Stomach (tissue), 4 donors: ENCODE data around the gene CFAP299.

Experiments
- EP300 ChIP-seq: sonication (generic); formaldehyde crosslinking; IDR thresholded peaks from one replicate; pipeline ENCODE4 v1.6.1; 2017; ENCODE audit warnings: antibody characterized with exemption
- TF ChIP-seq, protein P1 (sequence below), 7 experiments: fragments of 450-650 bp in 4 of 7; fragments of 200-600 bp in 3 of 7; sonication (generic) in 3 of 7; IDR thresholded peaks; one replicate each; pipeline ENCODE4 v1.5.1; 2016 to 2019; ENCODE audit warnings: antibody characterized with exemption in 7 of 7, control low read depth in 2 of 7, mild to moderate bottlenecking in 1 of 7

DNA sequence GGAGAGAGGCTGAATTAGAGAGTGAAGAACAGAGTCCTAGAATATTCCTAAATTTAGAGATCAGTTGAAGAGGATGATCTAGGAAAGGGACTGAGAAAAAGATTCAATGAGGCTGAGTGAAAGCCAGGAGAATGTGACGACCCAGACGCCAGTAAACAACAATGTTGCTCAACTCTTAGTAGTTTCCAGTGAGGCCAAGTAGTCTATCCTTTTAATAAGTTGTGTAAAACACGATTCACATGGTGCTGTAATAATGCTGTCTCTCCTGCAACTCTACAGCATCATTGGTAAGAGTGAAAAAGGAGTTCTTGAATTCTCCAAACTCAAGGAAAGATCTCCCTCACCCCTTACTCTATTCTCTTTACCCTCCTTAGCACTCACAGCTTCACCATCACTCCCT is 140.3 kb downstream of the CFAP299 start:
- TF ChIP-seq, protein P1, sequence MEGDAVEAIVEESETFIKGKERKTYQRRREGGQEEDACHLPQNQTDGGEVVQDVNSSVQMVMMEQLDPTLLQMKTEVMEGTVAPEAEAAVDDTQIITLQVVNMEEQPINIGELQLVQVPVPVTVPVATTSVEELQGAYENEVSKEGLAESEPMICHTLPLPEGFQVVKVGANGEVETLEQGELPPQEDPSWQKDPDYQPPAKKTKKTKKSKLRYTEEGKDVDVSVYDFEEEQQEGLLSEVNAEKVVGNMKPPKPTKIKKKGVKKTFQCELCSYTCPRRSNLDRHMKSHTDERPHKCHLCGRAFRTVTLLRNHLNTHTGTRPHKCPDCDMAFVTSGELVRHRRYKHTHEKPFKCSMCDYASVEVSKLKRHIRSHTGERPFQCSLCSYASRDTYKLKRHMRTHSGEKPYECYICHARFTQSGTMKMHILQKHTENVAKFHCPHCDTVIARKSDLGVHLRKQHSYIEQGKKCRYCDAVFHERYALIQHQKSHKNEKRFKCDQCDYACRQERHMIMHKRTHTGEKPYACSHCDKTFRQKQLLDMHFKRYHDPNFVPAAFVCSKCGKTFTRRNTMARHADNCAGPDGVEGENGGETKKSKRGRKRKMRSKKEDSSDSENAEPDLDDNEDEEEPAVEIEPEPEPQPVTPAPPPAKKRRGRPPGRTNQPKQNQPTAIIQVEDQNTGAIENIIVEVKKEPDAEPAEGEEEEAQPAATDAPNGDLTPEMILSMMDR (IDR thresholded peaks at IDR 0.05), result no peak
- no peak for TF ChIP-seq EP300
